Endothelial cell of umbilical vein (primary cell): ENCODE measurements around the gene SYK. TPM values are rescaled to one million over a fixed set of nuclear protein-coding genes. Genes with fewer than 3 reads are reported as not detected.

Experiments
- BruUV-seq: library from RNA; stranded (reverse); fragments of 400-500 nt; replicated peaks from 2 replicates; lab custom pipeline; 2021; lab: Mats Ljungman, UMichigan
- CTCF ChIA-PET: fragments of 300-600, 350-600 bp; sonication (Branson Sonifier 250); formaldehyde crosslinking; loops from one replicate; lab custom pipeline; 2021; ENCODE audit warnings: antibody characterized with exemption, inconsistent platforms; lab: Charles Lee
- POLR2A ChIA-PET: fragments of 300-600, 350-600 bp; sonication (Branson Sonifier 250); formaldehyde crosslinking; loops from one replicate; lab custom pipeline; 2021; ENCODE audit warnings: antibody characterized with exemption, inconsistent platforms; lab: Charles Lee
- DNase-seq: peaks from one replicate; pipeline ENCODE4 v3.0.0-alpha.2; 2011; ENCODE audit warnings: low read depth, low spot score
- FAIRE-seq: peaks from 2 replicates; lab custom pipeline; 2011; peaks lifted over from hg19 to GRCh38; lab: Jason Lieb, UNC
- H2AFZ ChIP-seq: 2 replicates; pipeline ENCODE4 v1.6.0; 2012; ENCODE audit warnings: low read depth, low read length, control low read depth, inconsistent platforms
- H3K27ac ChIP-seq: 2 replicates; pipeline ENCODE4 v1.5.1; 2011; ENCODE audit warnings: low read depth, mild to moderate bottlenecking, control low read depth, low read length, moderate library complexity; ENCODE audit not compliant: insufficient read depth
- H3K27me3 ChIP-seq, 2 experiments: 2 replicates each; pipeline versions ENCODE4 v1.6.0 to v1.6.1; 2011; ENCODE audit warnings: low read length in 2 of 2, mixed read lengths in 1 of 2; ENCODE audit not compliant: control insufficient read depth in 2 of 2, insufficient read depth in 2 of 2
- H3K36me3 ChIP-seq, 2 experiments: 2 replicates in 1 of 2; 3 replicates in 1 of 2; pipeline ENCODE4 v1.5.1; 2011; ENCODE audit warnings: low read length in 2 of 2, mild to moderate bottlenecking in 1 of 2, moderate library complexity in 1 of 2; ENCODE audit not compliant: control insufficient read depth in 2 of 2, insufficient read depth in 2 of 2; ENCODE audit errors: extremely low read depth in 1 of 2
- H3K4me1 ChIP-seq: 3 replicates; pipeline ENCODE4 v1.5.1; 2011; ENCODE audit warnings: mild to moderate bottlenecking, low read length; ENCODE audit not compliant: control insufficient read depth, insufficient read depth; ENCODE audit errors: extremely low read depth
- H3K4me2 ChIP-seq: 2 replicates; pipeline ENCODE4 v1.6.1; 2011; ENCODE audit warnings: low read length, control low read depth, mixed read lengths; ENCODE audit not compliant: insufficient read depth
- H3K4me3 ChIP-seq, 3 experiments: fragments of 200-600 bp in 1 of 3; sonication (generic), shearing (Covaris generic) in 1 of 3; replicated peaks in 1 of 3; 2 replicates each; pipeline ENCODE4 v1.5.1; 2011 to 2016; ENCODE audit warnings: control low read depth in 3 of 3, low read length in 3 of 3, mild to moderate bottlenecking in 2 of 3, inconsistent platforms in 1 of 3, low read depth in 1 of 3, moderate library complexity in 1 of 3; ENCODE audit not compliant: insufficient read depth in 1 of 3
- H3K79me2 ChIP-seq: 2 replicates; pipeline ENCODE4 v1.6.0; 2012; ENCODE audit warnings: low read length, inconsistent platforms; ENCODE audit not compliant: control insufficient read depth, insufficient read depth
- H3K9ac ChIP-seq: replicated peaks from 2 replicates; pipeline ENCODE3; 2011; ENCODE audit warnings: low read length, control low read depth; ENCODE audit not compliant: insufficient read depth; ENCODE audit errors: extremely low read depth
- H3K9me1 ChIP-seq: replicated peaks from 3 replicates; pipeline ENCODE4 v1.6.0; 2011; ENCODE audit warnings: mild to moderate bottlenecking, low read length; ENCODE audit not compliant: control insufficient read depth, insufficient read depth; ENCODE audit errors: extremely low read depth
- H3K9me3 ChIP-seq: replicated peaks from 2 replicates; pipeline ENCODE4 v1.5.1; 2012; ENCODE audit warnings: low read length, inconsistent platforms; ENCODE audit not compliant: control insufficient read depth, insufficient read depth
- H4K20me1 ChIP-seq: replicated peaks from 2 replicates; pipeline ENCODE3; 2011; ENCODE audit warnings: mild to moderate bottlenecking, low read length; ENCODE audit not compliant: control insufficient read depth, insufficient read depth; ENCODE audit errors: extremely low read depth
- CTCF ChIP-seq, 2 donors: IDR thresholded peaks; 1 replicate in 1 of 2; 2 replicates in 1 of 2; pipeline ENCODE4 v1.5.1; 2011; ENCODE audit warnings: low read length in 2 of 2, mild to moderate bottlenecking in 2 of 2, moderate library complexity in 2 of 2, control low read depth in 1 of 2, inconsistent platforms in 1 of 2, low read depth in 1 of 2; ENCODE audit not compliant: insufficient read depth in 1 of 2; ENCODE audit errors: extremely low read depth in 1 of 2
- EZH2 ChIP-seq: IDR thresholded peaks from 2 replicates; pipeline ENCODE4 v1.6.1; 2012; ENCODE audit warnings: borderline replicate concordance, low read depth, mild to moderate bottlenecking, moderate library complexity, low read length, inconsistent platforms; ENCODE audit not compliant: severe bottlenecking
- FOS ChIP-seq: IDR thresholded peaks from 2 replicates; pipeline ENCODE4 v1.6.1; 2011; ENCODE audit warnings: mild to moderate bottlenecking, low read length, moderate library complexity, borderline replicate concordance; ENCODE audit not compliant: insufficient read depth
- GATA2 ChIP-seq: IDR thresholded peaks from 2 replicates; pipeline ENCODE4 v1.7.0; 2011; ENCODE audit warnings: low read depth, mild to moderate bottlenecking, moderate library complexity, mixed read lengths, low read length; ENCODE audit not compliant: insufficient read length, insufficient read depth
- JUN ChIP-seq: IDR thresholded peaks from 2 replicates; pipeline ENCODE4 v1.6.1; 2011; ENCODE audit warnings: borderline replicate concordance, low read depth; ENCODE audit not compliant: insufficient read length, insufficient read depth
- MYC ChIP-seq: IDR thresholded peaks from one replicate; pipeline ENCODE4 v1.6.1; 2011; ENCODE audit warnings: mild to moderate bottlenecking, low read depth, low read length
- POLR2A ChIP-seq: IDR thresholded peaks from 2 replicates; pipeline ENCODE4 v1.6.1; 2012; ENCODE audit warnings: low read depth, mild to moderate bottlenecking, control low read depth, low read length
- POLR2AphosphoS5 ChIP-seq: IDR thresholded peaks from 2 replicates; pipeline ENCODE4 v1.6.1; 2012; ENCODE audit warnings: low read depth, mild to moderate bottlenecking, control low read depth, low read length, moderate library complexity; ENCODE audit not compliant: insufficient read depth
- dilution Hi-C: fragments of 300-500 bp; cut with MboI; formaldehyde crosslinking; loops from one replicate; pipeline ENCODE4 v1.15.0; 2019; ENCODE audit warnings: low sequenced_read_pairs; ENCODE audit not compliant: extremely low pct_ligation_motif_present
- intact Hi-C: fragments of 100-400 bp; cut with micrococcal nuclease; formaldehyde crosslinking; loops from one replicate; pipeline ENCODE4 v1.10.0; 2022
- polyA plus RNA-seq, 4 experiments: library from polyadenylated mRNA; depleted of rRNA in 3 of 4; stranded (reverse) in 3 of 4; unstranded in 1 of 4; fragments of >200 nt; gene quantifications; 2 replicates each; pipeline versions ENCODE4 v1.2.1 to v1.2.3, GENCODE V29; 2011 to 2012; ENCODE audit warnings: missing spikeins in 1 of 4
- total RNA-seq: library from RNA; stranded (reverse); gene quantifications from 2 replicates; pipeline ENCODE4 v1.2.3, GENCODE V29; 2021
- TF ChIP-seq, protein P1 (sequence below): IDR thresholded peaks from 2 replicates; pipeline ENCODE4 v1.6.1; 2011; ENCODE audit not compliant: insufficient read depth, insufficient read length

Gene SYK
- total and polyA plus RNA-seq, 2 donors (not counting 3 experiments of a cell fraction or from before 2014, with no cell fraction given) = not detected

DNA sequence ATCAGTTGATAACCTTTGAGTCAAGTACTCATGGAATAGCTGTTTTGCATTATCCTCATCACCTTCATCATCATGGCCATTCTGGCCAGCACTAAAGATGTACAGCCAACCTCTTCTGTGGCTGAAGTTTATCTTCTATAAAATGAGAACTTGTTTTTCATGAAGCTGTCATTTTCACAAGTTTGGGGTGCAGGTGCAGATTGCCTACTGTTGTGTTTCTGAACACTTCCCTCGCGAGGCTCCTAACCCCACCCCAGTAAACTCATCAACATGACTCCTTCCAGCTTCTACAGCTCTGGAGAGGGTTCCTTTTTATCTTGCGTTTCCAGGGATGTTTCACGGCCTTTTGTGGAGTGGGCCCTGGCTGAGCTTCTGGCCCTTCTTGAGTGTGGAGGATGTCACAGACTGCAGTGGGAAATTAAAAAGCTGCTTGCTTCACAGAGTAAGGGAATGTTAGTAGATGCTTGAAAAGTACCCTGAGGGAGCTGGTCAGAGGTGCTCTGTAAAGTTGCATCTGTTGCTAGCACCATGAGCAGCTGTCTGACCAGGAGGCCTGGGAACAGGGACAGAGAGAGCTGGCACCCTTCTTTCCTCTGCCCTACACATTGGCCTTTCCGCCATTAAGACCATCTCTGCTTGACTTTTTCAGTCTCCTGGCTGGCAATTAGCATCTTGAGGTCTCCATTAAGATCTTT, 24.9 kb downstream of the SYK start:
- CTCF ChIA-PET = interaction anchor here (0.9 kb wide), 1 partner anchor 10 kb away, joined by 3 read pairs; no protein-coding TSS in a partner anchor

More for the DNA sequence above, 24.9 kb downstream of the SYK start:
- Histone ChIP-seq H3K4me2 (no peak overlapping the region), H3K9me3 (no peaks in the 10 kb centered on the region), H3K4me3 (no peak overlapping the region), H3K9me1 (no peaks in the 10 kb centered on the region), H4K20me1 (no peaks in the 10 kb centered on the region), H3K79me2 (no peaks in the 10 kb centered on the region), H2AFZ (no peak overlapping the region), H3K27ac (no peak overlapping the region), H3K27me3 (no peaks in the 10 kb centered on the region), H3K9ac (no peak overlapping the region), H3K4me1 (no peaks in the 10 kb centered on the region), H3K36me3 (no peaks in the 10 kb centered on the region)
- POLR2A ChIA-PET = no interaction called here
- TF ChIP-seq POLR2A = no peak
- TF ChIP-seq POLR2AphosphoS5 = no peak
- TF ChIP-seq MYC = no peak
- no peak for TF ChIP-seq JUN
- no peak for TF ChIP-seq FOS
- no peak for TF ChIP-seq EZH2
- no peak for TF ChIP-seq CTCF (IDR thresholded peaks at IDR 0.05; ENCODE audit: extremely low read depth in 1 of 2, insufficient read depth in 1 of 2, low read depth in 1 of 2, low read length in 2 of 2)
- TF ChIP-seq, protein P1, sequence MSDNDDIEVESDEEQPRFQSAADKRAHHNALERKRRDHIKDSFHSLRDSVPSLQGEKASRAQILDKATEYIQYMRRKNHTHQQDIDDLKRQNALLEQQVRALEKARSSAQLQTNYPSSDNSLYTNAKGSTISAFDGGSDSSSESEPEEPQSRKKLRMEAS = no peak
- no peak for TF ChIP-seq GATA2
- dilution Hi-C loops = no loop called here
- intact Hi-C loops = no loop called here
- no peak for DNase-seq
- FAIRE-seq = no peak
- BruUV-seq = no TSS peak
